SK-N-SH treated with all-trans-retinoic acid at 6 μM for 48 hours (cell line): ENCODE data around the gene CYRIA.

Experiments
- ATAC-seq: fragments of 200-7000 bp; cut with Tn5 transposase; 3 replicates; pipeline ENCODE4 v1.9.1; 2020; ENCODE audit warnings: mild to moderate bottlenecking, moderate library complexity
- ARNTL ChIP-seq: fragments of 450-650 bp; formaldehyde crosslinking; IDR thresholded peaks from 2 replicates; pipeline ENCODE4 v1.5.0; 2020; ENCODE audit warnings: low read depth, mild to moderate bottlenecking, moderate library complexity, borderline replicate concordance
- BACH2 ChIP-seq: fragments of 250-450 bp; sonication (Bioruptor Pico); IDR thresholded peaks from 2 replicates; pipeline ENCODE4 v1.9.0; 2021; ENCODE audit warnings: mild to moderate bottlenecking, borderline replicate concordance
- CSDC2 ChIP-seq: fragments of 250-450 bp; sonication (Bioruptor Pico); IDR thresholded peaks from 2 replicates; pipeline ENCODE4 v1.5.0; 2020; ENCODE audit warnings: mild to moderate bottlenecking, moderate library complexity
- ESRRG ChIP-seq: fragments of 250-450 bp; sonication (Bioruptor Pico); IDR thresholded peaks from 2 replicates; pipeline ENCODE4 v1.6.1; 2021; ENCODE audit warnings: mild to moderate bottlenecking
- GLIS3 ChIP-seq: fragments of 250-450 bp; sonication (Bioruptor Pico); IDR thresholded peaks from 2 replicates; pipeline ENCODE4 v1.5.0; 2020; ENCODE audit warnings: mild to moderate bottlenecking, moderate library complexity
- ISL1 ChIP-seq: fragments of 250-450 bp; sonication (Bioruptor Pico); IDR thresholded peaks from 2 replicates; pipeline ENCODE4 v2.1.2; 2022; ENCODE audit warnings: mild to moderate bottlenecking, moderate library complexity
- OSR1 ChIP-seq: fragments of 250-450 bp; sonication (Bioruptor Pico); IDR thresholded peaks from 2 replicates; pipeline ENCODE4 v1.8.0; 2022; ENCODE audit warnings: moderate library complexity, mild to moderate bottlenecking, inconsistent platforms
- PPARA ChIP-seq: fragments of 250-450 bp; sonication (Bioruptor Pico); IDR thresholded peaks from 2 replicates; pipeline ENCODE4 v1.5.0; 2020; ENCODE audit warnings: mild to moderate bottlenecking, borderline replicate concordance
- RARB ChIP-seq: fragments of 250-450 bp; sonication (Bioruptor Pico); IDR thresholded peaks from 2 replicates; pipeline ENCODE4 v1.8.0; 2021; ENCODE audit warnings: mild to moderate bottlenecking, moderate library complexity
- SNAI2 ChIP-seq: fragments of 250-450 bp; sonication (Bioruptor Pico); IDR thresholded peaks from 2 replicates; pipeline ENCODE4 v1.5.0; 2020; ENCODE audit warnings: mild to moderate bottlenecking, moderate library complexity
- TCF4 ChIP-seq: fragments of 250-450 bp; sonication (Bioruptor Pico); IDR thresholded peaks from 2 replicates; pipeline ENCODE4 v1.8.0; 2021; ENCODE audit warnings: mild to moderate bottlenecking, moderate library complexity, borderline replicate concordance
- TOX ChIP-seq: fragments of 250-450 bp; sonication (Bioruptor Pico); IDR thresholded peaks from 2 replicates; pipeline ENCODE4 v1.8.0; 2021; ENCODE audit warnings: mild to moderate bottlenecking, moderate library complexity, borderline replicate concordance
- ZC3H10 ChIP-seq: fragments of 250-450 bp; sonication (Bioruptor Pico); IDR thresholded peaks from 2 replicates; pipeline ENCODE4 v1.5.1; 2021; ENCODE audit warnings: mild to moderate bottlenecking, moderate library complexity
- ZFP30 ChIP-seq: fragments of 450-650 bp; formaldehyde crosslinking; IDR thresholded peaks from 2 replicates; pipeline ENCODE4 v1.5.0; 2022; ENCODE audit warnings: mild to moderate bottlenecking, moderate library complexity
- ZNF565 ChIP-seq: fragments of 450-650 bp; formaldehyde crosslinking; conservative IDR thresholded peaks from 2 replicates; pipeline ENCODE4 v1.5.0; 2020; ENCODE audit warnings: low read depth, mild to moderate bottlenecking, moderate library complexity
- ZNF70 ChIP-seq: fragments of 450-650 bp; formaldehyde crosslinking; IDR thresholded peaks from 2 replicates; pipeline ENCODE4 v1.5.0; 2020; ENCODE audit warnings: mild to moderate bottlenecking, moderate library complexity
- ZNF8 ChIP-seq: fragments of 450-650 bp; formaldehyde crosslinking; IDR thresholded peaks from 2 replicates; pipeline ENCODE4 v1.5.0; 2020; ENCODE audit warnings: mild to moderate bottlenecking, moderate library complexity
- TF ChIP-seq, protein P1 (sequence below): fragments of 250-450 bp; sonication (Bioruptor Pico); IDR thresholded peaks from 2 replicates; pipeline ENCODE4 v1.8.0; 2021; ENCODE audit warnings: low read depth, mild to moderate bottlenecking, moderate library complexity, borderline replicate concordance
- TF ChIP-seq, protein P2 (sequence below): fragments of 250-450 bp; sonication (Bioruptor Pico); IDR thresholded peaks from 2 replicates; pipeline ENCODE4 v1.5.1; 2021; ENCODE audit warnings: mild to moderate bottlenecking, moderate library complexity
- TF ChIP-seq, protein P3 (sequence below): fragments of 250-450 bp; sonication (Bioruptor Pico); IDR thresholded peaks from 2 replicates; pipeline ENCODE4 v1.8.0; 2020; ENCODE audit warnings: mild to moderate bottlenecking, moderate library complexity, borderline replicate concordance

Gene CYRIA

DNA sequence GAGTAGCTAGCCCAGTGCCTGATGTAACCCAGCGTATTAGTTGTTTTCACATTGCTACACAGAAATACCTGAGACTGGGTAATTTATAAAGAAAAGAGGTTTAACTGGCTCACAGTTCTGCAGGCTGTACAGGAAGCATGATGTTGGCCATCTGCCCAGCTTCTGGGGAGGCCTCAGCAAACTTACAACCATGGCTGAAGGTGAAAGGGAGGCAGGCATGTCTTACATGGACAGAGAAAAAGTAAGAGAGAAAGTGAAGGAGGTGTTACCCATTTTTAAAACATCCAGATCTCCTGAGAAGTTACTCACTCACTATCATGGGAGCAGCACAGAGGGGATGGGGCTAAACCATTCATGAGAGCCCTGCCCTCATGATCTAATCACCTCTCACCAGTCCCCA is 6.1 kb upstream of the CYRIA start:
- ATAC-seq, result no peak

DNA sequence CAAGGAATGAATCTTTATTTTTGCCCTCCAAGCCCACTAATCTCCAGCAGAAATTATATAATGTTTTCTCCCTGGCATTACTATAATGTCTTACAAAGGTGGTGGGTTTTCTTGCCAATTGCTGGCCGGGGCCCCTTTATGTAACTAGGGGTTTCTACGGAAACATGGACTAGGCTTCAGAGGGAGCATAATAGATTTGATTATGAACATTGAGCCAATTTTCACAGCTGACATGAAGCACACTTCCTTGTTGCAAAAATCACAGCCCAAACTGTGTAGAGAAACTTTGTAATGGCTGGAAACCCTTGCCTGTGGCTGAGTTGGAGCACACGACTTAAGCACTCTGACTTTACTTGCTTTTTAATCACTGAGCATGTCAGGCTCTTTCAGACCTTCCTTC is 3.8 kb upstream of the CYRIA start:
- ATAC-seq, result no peak

More for the DNA sequence above, 6.1 kb upstream of the CYRIA start:
- TF ChIP-seq ZFP30 (CRISPR knock-in tag) (no peak), BACH2 (CRISPR knock-in tag) (no peak)

DNA sequence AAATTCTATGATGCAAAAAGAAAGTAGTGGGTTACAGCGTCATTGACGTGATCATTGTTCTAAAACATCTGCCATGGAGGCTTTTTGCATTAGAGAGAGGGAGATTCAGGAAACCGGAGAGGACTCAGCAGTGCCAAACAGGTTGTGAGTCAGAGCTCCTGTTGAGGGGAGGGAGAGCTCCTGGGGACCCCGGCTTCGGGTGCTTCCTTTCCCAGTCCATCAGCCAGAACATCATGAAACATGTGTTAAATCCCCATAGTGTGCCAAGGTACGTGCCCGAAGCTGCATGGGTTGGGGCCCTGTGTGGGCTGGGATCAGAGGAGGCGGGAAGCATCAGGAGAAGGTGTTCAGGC is 791 bp upstream of the CYRIA start:
- TF ChIP-seq, protein P1, sequence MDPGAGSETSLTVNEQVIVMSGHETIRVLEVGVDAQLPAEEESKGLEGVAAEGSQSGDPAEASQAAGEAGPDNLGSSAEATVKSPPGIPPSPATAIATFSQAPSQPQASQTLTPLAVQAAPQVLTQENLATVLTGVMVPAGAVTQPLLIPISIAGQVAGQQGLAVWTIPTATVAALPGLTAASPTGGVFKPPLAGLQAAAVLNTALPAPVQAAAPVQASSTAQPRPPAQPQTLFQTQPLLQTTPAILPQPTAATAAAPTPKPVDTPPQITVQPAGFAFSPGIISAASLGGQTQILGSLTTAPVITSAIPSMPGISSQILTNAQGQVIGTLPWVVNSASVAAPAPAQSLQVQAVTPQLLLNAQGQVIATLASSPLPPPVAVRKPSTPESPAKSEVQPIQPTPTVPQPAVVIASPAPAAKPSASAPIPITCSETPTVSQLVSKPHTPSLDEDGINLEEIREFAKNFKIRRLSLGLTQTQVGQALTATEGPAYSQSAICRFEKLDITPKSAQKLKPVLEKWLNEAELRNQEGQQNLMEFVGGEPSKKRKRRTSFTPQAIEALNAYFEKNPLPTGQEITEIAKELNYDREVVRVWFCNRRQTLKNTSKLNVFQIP, result no peak
- no peak for TF ChIP-seq ZFP30 (CRISPR knock-in tag)
- TF ChIP-seq CSDC2 (CRISPR knock-in tag), result no peak
- TF ChIP-seq ZNF565 (CRISPR knock-in tag), result no peak
- TF ChIP-seq ZC3H10 (CRISPR knock-in tag), result no peak
- TF ChIP-seq TCF4 (CRISPR knock-in tag), result no peak
- no peak for TF ChIP-seq TOX (CRISPR knock-in tag)
- TF ChIP-seq ARNTL, result no peak
- TF ChIP-seq PPARA, result no peak
- no peak for TF ChIP-seq RARB (CRISPR knock-in tag)
- ATAC-seq, result peak; percentile 13; the same call in 1 of the 3 replicates

More for the DNA sequence above, 3.8 kb upstream of the CYRIA start:
- no peak for TF ChIP-seq SNAI2 (CRISPR knock-in tag)
- TF ChIP-seq, protein P2, sequence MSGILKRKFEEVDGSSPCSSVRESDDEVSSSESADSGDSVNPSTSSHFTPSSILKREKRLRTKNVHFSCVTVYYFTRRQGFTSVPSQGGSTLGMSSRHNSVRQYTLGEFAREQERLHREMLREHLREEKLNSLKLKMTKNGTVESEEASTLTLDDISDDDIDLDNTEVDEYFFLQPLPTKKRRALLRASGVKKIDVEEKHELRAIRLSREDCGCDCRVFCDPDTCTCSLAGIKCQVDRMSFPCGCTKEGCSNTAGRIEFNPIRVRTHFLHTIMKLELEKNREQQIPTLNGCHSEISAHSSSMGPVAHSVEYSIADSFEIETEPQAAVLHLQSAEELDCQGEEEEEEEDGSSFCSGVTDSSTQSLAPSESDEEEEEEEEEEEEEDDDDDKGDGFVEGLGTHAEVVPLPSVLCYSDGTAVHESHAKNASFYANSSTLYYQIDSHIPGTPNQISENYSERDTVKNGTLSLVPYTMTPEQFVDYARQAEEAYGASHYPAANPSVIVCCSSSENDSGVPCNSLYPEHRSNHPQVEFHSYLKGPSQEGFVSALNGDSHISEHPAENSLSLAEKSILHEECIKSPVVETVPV (CRISPR knock-in tag), result no peak
- TF ChIP-seq ESRRG, result no peak
- TF ChIP-seq ZC3H10 (CRISPR knock-in tag), result no peak
- no peak for TF ChIP-seq ARNTL
- TF ChIP-seq TCF4 (CRISPR knock-in tag), result no peak
- TF ChIP-seq ZFP30 (CRISPR knock-in tag), result no peak
- TF ChIP-seq CSDC2 (CRISPR knock-in tag), result no peak
- no peak for TF ChIP-seq PPARA
- TF ChIP-seq GLIS3 (CRISPR knock-in tag), result no peak

DNA sequence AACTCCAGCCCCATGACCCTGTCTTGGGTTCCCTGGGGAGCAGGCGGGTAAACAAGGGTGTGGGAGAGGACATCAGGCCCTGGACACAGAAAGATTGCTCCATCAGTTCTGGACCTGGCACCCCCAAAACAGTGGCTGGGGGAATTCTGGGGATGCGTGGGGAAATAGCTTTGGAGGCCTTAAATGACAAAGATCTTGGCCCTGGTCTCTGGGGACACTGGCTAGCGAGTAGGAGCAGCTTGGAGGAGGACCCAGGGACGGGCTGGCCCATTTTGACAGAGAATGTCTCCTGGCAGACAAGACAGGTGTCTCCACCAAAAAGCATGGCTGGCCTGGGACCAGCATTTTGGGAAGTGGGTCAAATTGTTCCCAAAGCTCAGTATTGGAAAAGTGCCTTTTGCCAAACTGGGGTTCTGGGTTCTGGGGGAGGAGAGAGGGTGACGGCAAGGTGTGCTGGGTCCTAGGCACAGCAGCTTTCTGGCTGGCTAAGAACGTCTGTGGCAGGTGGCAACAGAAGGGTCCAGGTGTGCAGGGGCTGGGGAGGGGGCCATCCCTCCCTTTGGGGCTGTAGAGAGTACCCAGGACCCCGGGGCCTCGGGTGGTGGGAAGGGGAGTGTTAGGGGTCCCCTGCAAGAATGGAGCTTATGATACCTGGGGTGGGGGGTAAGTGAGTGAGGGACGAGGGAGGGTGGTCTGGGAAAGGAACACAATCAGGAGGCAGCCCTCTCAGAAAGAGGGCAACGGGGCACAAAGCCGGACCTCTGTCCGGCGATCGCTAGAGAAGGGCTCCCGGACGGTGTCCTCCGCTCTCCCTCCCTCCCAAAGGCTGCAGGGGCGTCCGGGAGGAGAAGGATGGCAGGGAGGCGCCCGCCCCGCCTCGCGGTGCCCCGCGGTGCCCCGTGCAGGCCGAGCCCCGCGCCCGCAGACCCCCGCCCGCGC is 556 bp downstream of the CYRIA start:
- ATAC-seq, result peak; percentile 15; the same call in 1 of the 3 replicates
- no peak for TF ChIP-seq TCF4 (CRISPR knock-in tag)
- no peak for TF ChIP-seq SNAI2 (CRISPR knock-in tag)
- TF ChIP-seq ESRRG, result no peak
- TF ChIP-seq ISL1, result no peak
- TF ChIP-seq, protein P1, result no peak
- TF ChIP-seq ZNF70 (CRISPR knock-in tag), result no peak
- TF ChIP-seq PPARA, result no peak
- TF ChIP-seq CSDC2 (CRISPR knock-in tag), result no peak
- no peak for TF ChIP-seq RARB (CRISPR knock-in tag)
- TF ChIP-seq ARNTL, result no peak

DNA sequence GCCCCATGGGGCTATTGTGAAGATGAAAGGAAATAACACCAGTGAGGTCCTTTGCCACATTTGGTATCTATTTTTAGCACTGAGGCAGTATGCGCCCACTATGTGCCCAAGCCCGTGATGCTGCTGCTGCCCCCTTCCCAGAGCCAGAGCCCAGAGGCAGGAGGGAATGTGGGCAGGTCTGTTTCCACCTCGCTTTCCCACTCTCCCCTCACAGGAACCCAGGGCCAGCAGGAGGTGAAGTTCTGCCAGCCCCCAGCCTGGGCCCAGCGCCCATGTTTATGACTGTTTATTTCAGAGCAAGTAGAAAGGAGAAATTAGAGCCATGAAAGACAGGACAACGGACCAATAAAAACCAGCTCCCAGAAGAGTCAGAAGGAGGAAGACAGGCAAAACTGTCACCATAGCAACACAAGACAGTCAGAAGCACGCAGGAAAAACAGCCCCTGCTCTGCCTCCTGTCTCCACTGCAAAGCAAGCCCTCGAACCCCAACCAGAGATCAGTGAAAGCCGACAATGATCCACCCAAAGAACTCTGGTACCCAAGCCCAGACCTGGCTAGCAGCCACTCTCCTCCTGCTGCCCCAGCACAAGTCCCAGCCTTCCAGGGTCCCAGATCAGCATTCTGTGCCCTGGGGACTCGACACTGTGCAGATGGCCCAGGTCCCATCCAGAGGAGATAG is 1.4 kb downstream of the CYRIA start:
- TF ChIP-seq ISL1 (no peak), OSR1 (CRISPR knock-in tag) (no peak), TCF4 (CRISPR knock-in tag) (no peak), ZNF565 (CRISPR knock-in tag) (no peak), GLIS3 (CRISPR knock-in tag) (no peak), BACH2 (CRISPR knock-in tag) (no peak), ZFP30 (CRISPR knock-in tag) (no peak), RARB (CRISPR knock-in tag) (no peak), ZNF70 (CRISPR knock-in tag) (no peak), ZNF8 (CRISPR knock-in tag) (no peak), ZC3H10 (CRISPR knock-in tag) (no peak), TOX (CRISPR knock-in tag) (no peak)
- TF ChIP-seq, protein P3, sequence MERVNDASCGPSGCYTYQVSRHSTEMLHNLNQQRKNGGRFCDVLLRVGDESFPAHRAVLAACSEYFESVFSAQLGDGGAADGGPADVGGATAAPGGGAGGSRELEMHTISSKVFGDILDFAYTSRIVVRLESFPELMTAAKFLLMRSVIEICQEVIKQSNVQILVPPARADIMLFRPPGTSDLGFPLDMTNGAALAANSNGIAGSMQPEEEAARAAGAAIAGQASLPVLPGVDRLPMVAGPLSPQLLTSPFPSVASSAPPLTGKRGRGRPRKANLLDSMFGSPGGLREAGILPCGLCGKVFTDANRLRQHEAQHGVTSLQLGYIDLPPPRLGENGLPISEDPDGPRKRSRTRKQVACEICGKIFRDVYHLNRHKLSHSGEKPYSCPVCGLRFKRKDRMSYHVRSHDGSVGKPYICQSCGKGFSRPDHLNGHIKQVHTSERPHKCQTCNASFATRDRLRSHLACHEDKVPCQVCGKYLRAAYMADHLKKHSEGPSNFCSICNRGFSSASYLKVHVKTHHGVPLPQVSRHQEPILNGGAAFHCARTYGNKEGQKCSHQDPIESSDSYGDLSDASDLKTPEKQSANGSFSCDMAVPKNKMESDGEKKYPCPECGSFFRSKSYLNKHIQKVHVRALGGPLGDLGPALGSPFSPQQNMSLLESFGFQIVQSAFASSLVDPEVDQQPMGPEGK (CRISPR knock-in tag), result no peak
- TF ChIP-seq, protein P1, result no peak
- TF ChIP-seq, protein P2 (CRISPR knock-in tag), result no peak
- ATAC-seq, result peak; percentile 34; the same call in 2 of the 3 replicates
